GM18526 (cell line): ENCODE data around the gene ADSL.

ENCODE experiments used
- POLR2A ChIP-seq: IDR thresholded peaks from 3 replicates; pipeline ENCODE4 v1.6.1; 2011; ENCODE audit not compliant: insufficient read length; ENCODE audit errors: extremely low read depth

The ADSL gene

GRCh38 chr22:40423882-40424640 lies 77.8 kb downstream of the ADSL start:
- no peak for TF ChIP-seq POLR2A

- no peak for TF ChIP-seq POLR2A
Measured at GRCh38 chr22:40425082-40425481, 78.8 kb downstream of the ADSL start.

- no peak for TF ChIP-seq POLR2A
Measured at GRCh38 chr22:40426594-40427333, 80.5 kb downstream of the ADSL start.

GRCh38 chr22:40428796-40429195 lies 82.5 kb downstream of the ADSL start:
- TF ChIP-seq POLR2A: no peak

GRCh38 chr22:40429481-40429880 lies 83.2 kb downstream of the ADSL start:
- no peak for TF ChIP-seq POLR2A

GRCh38 chr22:40430991-40431390 lies 84.7 kb downstream of the ADSL start:
- TF ChIP-seq POLR2A: no peak

GRCh38 chr22:40432157-40432556 lies 85.9 kb downstream of the ADSL start:
- TF ChIP-seq POLR2A: no peak

GRCh38 chr22:40432625-40433024 lies 86.3 kb downstream of the ADSL start:
- no peak for TF ChIP-seq POLR2A

GRCh38 chr22:40433416-40434090 lies 87.3 kb downstream of the ADSL start:
- no peak for TF ChIP-seq POLR2A

GRCh38 chr22:40434106-40434505 lies 87.8 kb downstream of the ADSL start:
- no peak for TF ChIP-seq POLR2A

GRCh38 chr22:40434745-40435144 lies 88.4 kb downstream of the ADSL start:
- TF ChIP-seq POLR2A: no peak

GRCh38 chr22:40436505-40437431 lies 90.5 kb downstream of the ADSL start:
- TF ChIP-seq POLR2A: no peak
